Neural cell (in vitro differentiated cells): ENCODE results near the gene PNPLA3. TPM values are rescaled to one million over a fixed set of nuclear protein-coding genes. Genes with fewer than 3 reads are reported as not detected.

Experiments used
- H2AFZ ChIP-seq: fragments of 200-600, 300-800 bp; sonication (generic), shearing (Covaris generic); 2 replicates; pipeline ENCODE4 v1.6.0; 2014; ENCODE audit warnings: low read depth, mild to moderate bottlenecking, antibody characterized with exemption, low read length, moderate library complexity
- H3F3A ChIP-seq: fragments of 200-600 bp; shearing (Covaris generic); 2 replicates; pipeline ENCODE4 v1.6.1; 2016; ENCODE audit warnings: mild to moderate bottlenecking, moderate library complexity, mixed read lengths, antibody characterized with exemption, low read length; ENCODE audit not compliant: insufficient read depth, poor library complexity, severe bottlenecking
- H3K27ac ChIP-seq: fragments of 200-600, 300-800 bp; sonication (generic), shearing (Covaris generic); 2 replicates; pipeline ENCODE4 v1.5.1; 2014; ENCODE audit warnings: mild to moderate bottlenecking, low read length, moderate library complexity
- H3K27me3 ChIP-seq: fragments of 300-800, 200-600 bp; sonication (generic), shearing (Covaris generic); 2 replicates; pipeline ENCODE4 v1.6.0; 2014; ENCODE audit warnings: mild to moderate bottlenecking, low read depth, low read length, moderate library complexity; ENCODE audit not compliant: insufficient read depth
- H3K36me3 ChIP-seq: fragments of 300-800, 200-600 bp; sonication (generic), shearing (Covaris generic); 2 replicates; pipeline ENCODE4 v1.5.1; 2014; ENCODE audit warnings: mild to moderate bottlenecking, antibody characterized with exemption, low read length, moderate library complexity; ENCODE audit not compliant: insufficient read depth
- H3K4me2 ChIP-seq: fragments of 300-800, 200-600 bp; sonication (generic), shearing (Covaris generic); 2 replicates; pipeline ENCODE4 v1.6.0; 2014; ENCODE audit warnings: mild to moderate bottlenecking, low read length
- H3K4me3 ChIP-seq: fragments of 300-800, 200-600 bp; sonication (generic), shearing (Covaris generic); 2 replicates; pipeline ENCODE4 v1.5.1; 2014; ENCODE audit warnings: mild to moderate bottlenecking, low read length, moderate library complexity
- H3K79me2 ChIP-seq: fragments of 200-600 bp; shearing (Covaris generic); replicated peaks from 2 replicates; pipeline ENCODE4 v1.6.0; 2014; ENCODE audit warnings: mild to moderate bottlenecking, low read length, moderate library complexity; ENCODE audit not compliant: insufficient read depth
- H3K9ac ChIP-seq: fragments of 300-800, 200-600 bp; sonication (generic), shearing (Covaris generic); 2 replicates; pipeline ENCODE4 v1.6.1; 2016; ENCODE audit warnings: mild to moderate bottlenecking, low read length, mixed read lengths
- H3K9me2 ChIP-seq: fragments of 200-600 bp; shearing (Covaris generic); 2 replicates; pipeline ENCODE4 v1.6.1; 2016; ENCODE audit warnings: mild to moderate bottlenecking, low read length, mixed read lengths; ENCODE audit not compliant: insufficient read depth
- H3K9me3 ChIP-seq: fragments of 200-600, 300-800 bp; sonication (generic), shearing (Covaris generic); 2 replicates; pipeline ENCODE4 v1.6.1; 2016; ENCODE audit warnings: mild to moderate bottlenecking, mixed run types, low read length, moderate library complexity, mixed read lengths
- H4K20me1 ChIP-seq: fragments of 200-600 bp; shearing (Covaris generic); 2 replicates; pipeline ENCODE4 v1.6.1; 2016; ENCODE audit warnings: mild to moderate bottlenecking, mixed run types; ENCODE audit not compliant: insufficient read depth
- EP300 ChIP-seq: fragments of 450-650 bp; conservative IDR thresholded peaks from 2 replicates; pipeline ENCODE4 v1.6.1; 2014; ENCODE audit warnings: antibody characterized with exemption, mild to moderate bottlenecking, moderate library complexity; ENCODE audit not compliant: poor library complexity, severe bottlenecking
- EZH2 ChIP-seq: fragments of 200-600, 300-800 bp; shearing (Covaris generic), sonication (generic); IDR thresholded peaks from 2 replicates; pipeline ENCODE4 v1.6.1; 2014; ENCODE audit warnings: antibody characterized with exemption, low read length, borderline replicate concordance, mild to moderate bottlenecking; ENCODE audit not compliant: insufficient read depth, poor library complexity, severe bottlenecking
- MXI1 ChIP-seq: fragments of 450-650 bp; conservative IDR thresholded peaks from 2 replicates; pipeline ENCODE4 v1.6.1; 2014; ENCODE audit warnings: antibody characterized with exemption, mild to moderate bottlenecking; ENCODE audit not compliant: poor library complexity, severe bottlenecking
- POLR2AphosphoS5 ChIP-seq: IDR thresholded peaks from 2 replicates; pipeline ENCODE4 v1.6.1; 2012
- RAD21 ChIP-seq: fragments of 450-650 bp; conservative IDR thresholded peaks from 2 replicates; pipeline ENCODE4 v1.6.1; 2014; ENCODE audit warnings: antibody characterized with exemption, mild to moderate bottlenecking, moderate library complexity
- SMC3 ChIP-seq: fragments of 450-650 bp; conservative IDR thresholded peaks from 2 replicates; pipeline ENCODE4 v1.6.1; 2014; ENCODE audit warnings: antibody characterized with exemption, mild to moderate bottlenecking, moderate library complexity; ENCODE audit not compliant: poor library complexity
- TAF1 ChIP-seq: IDR thresholded peaks from 2 replicates; pipeline ENCODE4 v1.6.1; 2012; ENCODE audit warnings: low read depth
- polyA plus RNA-seq: library from polyadenylated mRNA; depleted of rRNA; stranded (reverse); fragments of >200 nt; gene quantifications from 2 replicates; pipeline ENCODE4 v1.2.3, GENCODE V29; 2014
- TF ChIP-seq, protein P1 (sequence below): fragments of 450-650 bp; IDR thresholded peaks from 2 replicates; pipeline ENCODE4 v1.5.1; 2014; ENCODE audit warnings: antibody characterized with exemption, mild to moderate bottlenecking, moderate library complexity; ENCODE audit not compliant: poor library complexity, severe bottlenecking
- TF ChIP-seq, protein P2 (sequence below): IDR thresholded peaks from 2 replicates; pipeline ENCODE4 v1.6.1; 2012; ENCODE audit warnings: borderline replicate concordance

The PNPLA3 gene
- polyA plus RNA-seq, 1 donor from 2014 or later = 6.5 TPM

DNA sequence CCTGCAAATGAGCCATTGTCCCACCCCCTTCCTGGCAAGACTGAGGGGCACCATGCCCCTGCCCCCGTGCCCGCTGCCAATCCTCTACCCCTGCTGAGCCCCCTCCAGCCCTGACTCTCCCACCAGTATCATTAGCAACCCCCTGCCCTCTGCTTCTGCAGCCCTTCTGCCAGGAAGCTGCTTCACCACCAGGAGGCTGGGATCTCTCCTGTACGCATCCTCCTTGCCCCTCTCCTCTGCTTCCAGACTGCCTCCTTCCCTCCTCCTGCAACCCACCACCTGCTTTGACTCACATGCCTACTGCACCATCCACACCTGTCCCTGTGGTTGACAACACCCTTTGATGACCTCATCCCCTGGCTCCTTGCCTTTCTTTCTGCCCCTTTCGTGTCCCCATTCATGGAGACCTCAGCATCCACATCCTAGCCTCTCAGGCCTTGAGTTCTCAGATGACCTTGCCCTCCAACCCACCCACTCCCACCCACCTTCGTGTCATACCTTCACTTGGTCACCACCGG, 13.4 kb upstream of the PNPLA3 start:
- no peak overlapping the region for H2AFZ ChIP-seq
- TF ChIP-seq, protein P1, sequence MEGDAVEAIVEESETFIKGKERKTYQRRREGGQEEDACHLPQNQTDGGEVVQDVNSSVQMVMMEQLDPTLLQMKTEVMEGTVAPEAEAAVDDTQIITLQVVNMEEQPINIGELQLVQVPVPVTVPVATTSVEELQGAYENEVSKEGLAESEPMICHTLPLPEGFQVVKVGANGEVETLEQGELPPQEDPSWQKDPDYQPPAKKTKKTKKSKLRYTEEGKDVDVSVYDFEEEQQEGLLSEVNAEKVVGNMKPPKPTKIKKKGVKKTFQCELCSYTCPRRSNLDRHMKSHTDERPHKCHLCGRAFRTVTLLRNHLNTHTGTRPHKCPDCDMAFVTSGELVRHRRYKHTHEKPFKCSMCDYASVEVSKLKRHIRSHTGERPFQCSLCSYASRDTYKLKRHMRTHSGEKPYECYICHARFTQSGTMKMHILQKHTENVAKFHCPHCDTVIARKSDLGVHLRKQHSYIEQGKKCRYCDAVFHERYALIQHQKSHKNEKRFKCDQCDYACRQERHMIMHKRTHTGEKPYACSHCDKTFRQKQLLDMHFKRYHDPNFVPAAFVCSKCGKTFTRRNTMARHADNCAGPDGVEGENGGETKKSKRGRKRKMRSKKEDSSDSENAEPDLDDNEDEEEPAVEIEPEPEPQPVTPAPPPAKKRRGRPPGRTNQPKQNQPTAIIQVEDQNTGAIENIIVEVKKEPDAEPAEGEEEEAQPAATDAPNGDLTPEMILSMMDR = no peak
- TF ChIP-seq SMC3 = no peak
- no peak for TF ChIP-seq EP300
- TF ChIP-seq TAF1 = no peak
- no peak for TF ChIP-seq EZH2
- H3K27me3 ChIP-seq = no peaks in the 10 kb centered on the region
- no peaks in the 10 kb centered on the region for H3F3A ChIP-seq
- no peaks in the 10 kb centered on the region for H3K9me2 ChIP-seq
- no peaks in the 10 kb centered on the region for H3K79me2 ChIP-seq
- no peaks in the 10 kb centered on the region for H3K9me3 ChIP-seq
- H3K4me3 ChIP-seq = no peak overlapping the region
- H3K36me3 ChIP-seq = no peaks in the 10 kb centered on the region
- no peak overlapping the region for H3K27ac ChIP-seq
- no peak overlapping the region for H3K4me2 ChIP-seq
- H4K20me1 ChIP-seq = no peaks in the 10 kb centered on the region
- H3K9ac ChIP-seq = no peak overlapping the region

GRCh38 chr22:43911351-43911750, 12.3 kb upstream of the PNPLA3 start:
- TF ChIP-seq, protein P2, sequence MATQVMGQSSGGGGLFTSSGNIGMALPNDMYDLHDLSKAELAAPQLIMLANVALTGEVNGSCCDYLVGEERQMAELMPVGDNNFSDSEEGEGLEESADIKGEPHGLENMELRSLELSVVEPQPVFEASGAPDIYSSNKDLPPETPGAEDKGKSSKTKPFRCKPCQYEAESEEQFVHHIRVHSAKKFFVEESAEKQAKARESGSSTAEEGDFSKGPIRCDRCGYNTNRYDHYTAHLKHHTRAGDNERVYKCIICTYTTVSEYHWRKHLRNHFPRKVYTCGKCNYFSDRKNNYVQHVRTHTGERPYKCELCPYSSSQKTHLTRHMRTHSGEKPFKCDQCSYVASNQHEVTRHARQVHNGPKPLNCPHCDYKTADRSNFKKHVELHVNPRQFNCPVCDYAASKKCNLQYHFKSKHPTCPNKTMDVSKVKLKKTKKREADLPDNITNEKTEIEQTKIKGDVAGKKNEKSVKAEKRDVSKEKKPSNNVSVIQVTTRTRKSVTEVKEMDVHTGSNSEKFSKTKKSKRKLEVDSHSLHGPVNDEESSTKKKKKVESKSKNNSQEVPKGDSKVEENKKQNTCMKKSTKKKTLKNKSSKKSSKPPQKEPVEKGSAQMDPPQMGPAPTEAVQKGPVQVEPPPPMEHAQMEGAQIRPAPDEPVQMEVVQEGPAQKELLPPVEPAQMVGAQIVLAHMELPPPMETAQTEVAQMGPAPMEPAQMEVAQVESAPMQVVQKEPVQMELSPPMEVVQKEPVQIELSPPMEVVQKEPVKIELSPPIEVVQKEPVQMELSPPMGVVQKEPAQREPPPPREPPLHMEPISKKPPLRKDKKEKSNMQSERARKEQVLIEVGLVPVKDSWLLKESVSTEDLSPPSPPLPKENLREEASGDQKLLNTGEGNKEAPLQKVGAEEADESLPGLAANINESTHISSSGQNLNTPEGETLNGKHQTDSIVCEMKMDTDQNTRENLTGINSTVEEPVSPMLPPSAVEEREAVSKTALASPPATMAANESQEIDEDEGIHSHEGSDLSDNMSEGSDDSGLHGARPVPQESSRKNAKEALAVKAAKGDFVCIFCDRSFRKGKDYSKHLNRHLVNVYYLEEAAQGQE = no peak
- TF ChIP-seq POLR2AphosphoS5 (no peak), MXI1 (no peak), EP300 (no peak), SMC3 (no peak), RAD21 (no peak)
- no peaks in the 10 kb centered on the region for H3F3A ChIP-seq
- H4K20me1 ChIP-seq = no peaks in the 10 kb centered on the region
- H3K4me2 ChIP-seq = no peak overlapping the region
- no peaks in the 10 kb centered on the region for H3K36me3 ChIP-seq
- H3K4me3 ChIP-seq = no peak overlapping the region
- no peak overlapping the region for H3K27ac ChIP-seq
- H3K9me2 ChIP-seq = no peaks in the 10 kb centered on the region
- H2AFZ ChIP-seq = no peak overlapping the region
- H3K79me2 ChIP-seq = no peaks in the 10 kb centered on the region
- no peak overlapping the region for H3K9ac ChIP-seq
- no peaks in the 10 kb centered on the region for H3K27me3 ChIP-seq
- no peaks in the 10 kb centered on the region for H3K9me3 ChIP-seq

- H3K9me2 ChIP-seq = no peaks in the 10 kb centered on the region
- H3K4me2 ChIP-seq = no peak overlapping the region
- H3K4me3 ChIP-seq = no peak overlapping the region
- no peaks in the 10 kb centered on the region for H3K79me2 ChIP-seq
- no peaks in the 10 kb centered on the region for H3K36me3 ChIP-seq
- H3K9ac ChIP-seq = no peak overlapping the region
- H2AFZ ChIP-seq = no peak overlapping the region
- no peaks in the 10 kb centered on the region for H3F3A ChIP-seq
- no peaks in the 10 kb centered on the region for H3K9me3 ChIP-seq
- H3K27me3 ChIP-seq = no peaks in the 10 kb centered on the region
- no peak overlapping the region for H3K27ac ChIP-seq
- no peaks in the 10 kb centered on the region for H4K20me1 ChIP-seq
- TF ChIP-seq SMC3 (no peak), RAD21 (no peak), POLR2AphosphoS5 (no peak), TAF1 (no peak), EP300 (no peak), EZH2 (no peak), MXI1 (no peak)
- TF ChIP-seq, protein P2 = no peak
- TF ChIP-seq, protein P1 = no peak
Observed at GRCh38 chr22:43917521-43917920, 6.1 kb upstream of the PNPLA3 start.
